Ishikawa (cell line): ENCODE results near the gene KIAA0586.

ENCODE experiments used
- TAF1 ChIP-seq: IDR thresholded peaks from 2 replicates; pipeline ENCODE4 v1.6.1; 2012; ENCODE audit warnings: low read depth, mild to moderate bottlenecking
- TEAD4 ChIP-seq: IDR thresholded peaks from 2 replicates; pipeline ENCODE4 v1.6.1; 2012

GRCh38 chr14:58390830-58391229 is 36.7 kb upstream of the KIAA0586 start:
- TF ChIP-seq TAF1, result no peak
- TF ChIP-seq TEAD4, result no peak
